Neural progenitor cell (in vitro differentiated cells): ENCODE data around the gene GASK1B.

Experiments
- CTCF ChIP-seq: fragments of 200-600 bp; sonication (generic); IDR thresholded peaks from 2 replicates; pipeline ENCODE4 v1.5.1; 2017; ENCODE audit warnings: antibody characterized with exemption, mild to moderate bottlenecking
- EZH2 ChIP-seq: fragments of 200-600 bp; sonication (generic); IDR thresholded peaks from 2 replicates; pipeline ENCODE4 v1.6.1; 2017; ENCODE audit warnings: antibody characterized with exemption, mild to moderate bottlenecking, moderate library complexity
- EZH2phosphoT487 ChIP-seq: fragments of 200-600 bp; sonication (generic); IDR thresholded peaks from 2 replicates; pipeline ENCODE4 v1.6.1; 2017; ENCODE audit warnings: antibody characterized with exemption

DNA sequence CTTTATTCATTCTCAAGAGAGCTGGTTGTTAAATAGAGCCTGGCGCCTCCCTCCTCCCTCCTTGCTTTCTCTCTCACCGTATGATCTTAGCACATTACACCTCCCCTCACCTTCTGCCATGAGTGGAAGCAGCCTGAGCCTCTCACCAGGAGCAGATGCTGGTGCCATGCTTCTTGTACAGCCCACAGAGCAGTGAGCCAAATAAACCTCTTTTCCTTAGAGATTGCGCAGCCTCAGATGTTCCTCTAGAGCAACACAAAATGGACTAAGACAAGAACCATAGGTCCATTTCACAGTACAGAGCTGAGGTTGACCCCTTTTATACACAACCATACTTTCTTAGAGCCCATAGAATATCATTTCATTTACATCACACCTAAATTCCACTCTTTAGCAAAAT lies 27.4 kb upstream of the GASK1B start:
- TF ChIP-seq CTCF (no peak), EZH2 (no peak), EZH2phosphoT487 (no peak)
